SK-N-SH (cell line): ENCODE results near the gene CXCL17.

Source experiments
- RXRA ChIP-seq: IDR thresholded peaks from 2 replicates; pipeline ENCODE4 v1.4.0; 2012; ENCODE audit warnings: low read depth, mild to moderate bottlenecking, borderline replicate concordance
- USF1 ChIP-seq: IDR thresholded peaks from 2 replicates; pipeline ENCODE4 v1.4.0; 2012; ENCODE audit warnings: low read depth, borderline replicate concordance

- TF ChIP-seq RXRA (no peak), USF1 (no peak)
Measured at GRCh38 chr19:42472402-42473147, 29.8 kb upstream of the CXCL17 start.
